HL-60 (cell line): ENCODE data around the gene CNTN1.

Experiments
- GABPA ChIP-seq: IDR thresholded peaks from 2 replicates; pipeline ENCODE4 v1.6.1; 2012; ENCODE audit warnings: low read depth
- POLR2AphosphoS5 ChIP-seq: IDR thresholded peaks from 2 replicates; pipeline ENCODE4 v1.6.1; 2012; ENCODE audit warnings: low read depth
- SPI1 ChIP-seq: IDR thresholded peaks from 2 replicates; pipeline ENCODE4 v1.6.1; 2012; ENCODE audit warnings: low read depth, mild to moderate bottlenecking, borderline replicate concordance
- TF ChIP-seq, protein P1 (sequence below): IDR thresholded peaks from one replicate; pipeline ENCODE4 v1.5.1; 2011; ENCODE audit warnings: low read length, control low read depth, inconsistent platforms; ENCODE audit not compliant: insufficient read depth
- TF ChIP-seq, protein P2 (sequence below): IDR thresholded peaks from 2 replicates; pipeline ENCODE4 v1.6.1; 2012; ENCODE audit warnings: low read depth; ENCODE audit not compliant: insufficient replicate concordance

DNA sequence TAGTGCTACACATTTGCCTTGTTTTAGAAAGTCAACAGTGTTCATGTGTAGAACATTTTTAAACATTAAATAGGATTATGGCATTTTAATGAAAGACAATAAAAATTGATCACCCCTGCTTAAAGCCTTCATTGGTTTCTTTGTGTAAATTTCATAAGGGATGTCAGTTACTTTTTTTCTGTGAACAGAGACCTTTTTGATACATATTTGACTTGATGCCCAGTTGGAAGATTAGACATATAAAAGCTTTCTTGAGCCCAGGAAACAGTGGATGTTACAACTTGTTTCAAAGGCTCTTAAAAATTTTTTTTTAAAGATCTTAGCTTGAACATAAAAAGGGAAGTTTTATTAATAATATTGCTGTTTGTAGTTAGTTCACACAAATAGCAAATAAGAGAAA lies 327.2 kb downstream of the CNTN1 start:
- TF ChIP-seq, protein P1, sequence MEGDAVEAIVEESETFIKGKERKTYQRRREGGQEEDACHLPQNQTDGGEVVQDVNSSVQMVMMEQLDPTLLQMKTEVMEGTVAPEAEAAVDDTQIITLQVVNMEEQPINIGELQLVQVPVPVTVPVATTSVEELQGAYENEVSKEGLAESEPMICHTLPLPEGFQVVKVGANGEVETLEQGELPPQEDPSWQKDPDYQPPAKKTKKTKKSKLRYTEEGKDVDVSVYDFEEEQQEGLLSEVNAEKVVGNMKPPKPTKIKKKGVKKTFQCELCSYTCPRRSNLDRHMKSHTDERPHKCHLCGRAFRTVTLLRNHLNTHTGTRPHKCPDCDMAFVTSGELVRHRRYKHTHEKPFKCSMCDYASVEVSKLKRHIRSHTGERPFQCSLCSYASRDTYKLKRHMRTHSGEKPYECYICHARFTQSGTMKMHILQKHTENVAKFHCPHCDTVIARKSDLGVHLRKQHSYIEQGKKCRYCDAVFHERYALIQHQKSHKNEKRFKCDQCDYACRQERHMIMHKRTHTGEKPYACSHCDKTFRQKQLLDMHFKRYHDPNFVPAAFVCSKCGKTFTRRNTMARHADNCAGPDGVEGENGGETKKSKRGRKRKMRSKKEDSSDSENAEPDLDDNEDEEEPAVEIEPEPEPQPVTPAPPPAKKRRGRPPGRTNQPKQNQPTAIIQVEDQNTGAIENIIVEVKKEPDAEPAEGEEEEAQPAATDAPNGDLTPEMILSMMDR = no peak
- TF ChIP-seq, protein P2, sequence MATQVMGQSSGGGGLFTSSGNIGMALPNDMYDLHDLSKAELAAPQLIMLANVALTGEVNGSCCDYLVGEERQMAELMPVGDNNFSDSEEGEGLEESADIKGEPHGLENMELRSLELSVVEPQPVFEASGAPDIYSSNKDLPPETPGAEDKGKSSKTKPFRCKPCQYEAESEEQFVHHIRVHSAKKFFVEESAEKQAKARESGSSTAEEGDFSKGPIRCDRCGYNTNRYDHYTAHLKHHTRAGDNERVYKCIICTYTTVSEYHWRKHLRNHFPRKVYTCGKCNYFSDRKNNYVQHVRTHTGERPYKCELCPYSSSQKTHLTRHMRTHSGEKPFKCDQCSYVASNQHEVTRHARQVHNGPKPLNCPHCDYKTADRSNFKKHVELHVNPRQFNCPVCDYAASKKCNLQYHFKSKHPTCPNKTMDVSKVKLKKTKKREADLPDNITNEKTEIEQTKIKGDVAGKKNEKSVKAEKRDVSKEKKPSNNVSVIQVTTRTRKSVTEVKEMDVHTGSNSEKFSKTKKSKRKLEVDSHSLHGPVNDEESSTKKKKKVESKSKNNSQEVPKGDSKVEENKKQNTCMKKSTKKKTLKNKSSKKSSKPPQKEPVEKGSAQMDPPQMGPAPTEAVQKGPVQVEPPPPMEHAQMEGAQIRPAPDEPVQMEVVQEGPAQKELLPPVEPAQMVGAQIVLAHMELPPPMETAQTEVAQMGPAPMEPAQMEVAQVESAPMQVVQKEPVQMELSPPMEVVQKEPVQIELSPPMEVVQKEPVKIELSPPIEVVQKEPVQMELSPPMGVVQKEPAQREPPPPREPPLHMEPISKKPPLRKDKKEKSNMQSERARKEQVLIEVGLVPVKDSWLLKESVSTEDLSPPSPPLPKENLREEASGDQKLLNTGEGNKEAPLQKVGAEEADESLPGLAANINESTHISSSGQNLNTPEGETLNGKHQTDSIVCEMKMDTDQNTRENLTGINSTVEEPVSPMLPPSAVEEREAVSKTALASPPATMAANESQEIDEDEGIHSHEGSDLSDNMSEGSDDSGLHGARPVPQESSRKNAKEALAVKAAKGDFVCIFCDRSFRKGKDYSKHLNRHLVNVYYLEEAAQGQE = no peak
- TF ChIP-seq POLR2AphosphoS5 (no peak), GABPA (no peak), SPI1 (no peak)
